Neuronal stem cell (in vitro differentiated cells): ENCODE measurements around the gene ARR3. TPM values are rescaled to one million over a fixed set of nuclear protein-coding genes. Genes with fewer than 3 reads are reported as not detected.

Source experiments
- DNase-seq: peaks from one replicate; pipeline ENCODE4 v3.0.0-alpha.2; 2013; ENCODE audit warnings: low spot score
- H2AFZ ChIP-seq: one replicate; pipeline ENCODE4 v1.6.1; 2013; ENCODE audit warnings: mild to moderate bottlenecking, low read length, inconsistent platforms
- H2AK5ac ChIP-seq: 2 replicates; pipeline ENCODE4 v1.6.1; 2013; ENCODE audit warnings: low read depth, mild to moderate bottlenecking, inconsistent platforms, low read length, moderate library complexity, mixed read lengths
- H2BK120ac ChIP-seq: 2 replicates; pipeline ENCODE4 v1.6.1; 2013; ENCODE audit warnings: low read depth, mild to moderate bottlenecking, inconsistent platforms, low read length, moderate library complexity, mixed read lengths
- H2BK12ac ChIP-seq: one replicate; pipeline ENCODE4 v1.6.1; 2013; ENCODE audit warnings: low read length, inconsistent platforms
- H2BK15ac ChIP-seq: 2 replicates; pipeline ENCODE4 v1.6.1; 2013; ENCODE audit warnings: mild to moderate bottlenecking, low read length, inconsistent platforms, mixed read lengths
- H2BK5ac ChIP-seq: one replicate; pipeline ENCODE4 v1.6.1; 2013; ENCODE audit warnings: inconsistent platforms, mild to moderate bottlenecking, low read length, moderate library complexity
- H3K14ac ChIP-seq: one replicate; pipeline ENCODE4 v1.6.1; 2013; ENCODE audit warnings: low read length, inconsistent platforms
- H3K18ac ChIP-seq: 2 replicates; pipeline ENCODE4 v1.6.1; 2013; ENCODE audit warnings: low read length, inconsistent platforms
- H3K23ac ChIP-seq: 2 replicates; pipeline ENCODE4 v1.6.1; 2013; ENCODE audit warnings: low read depth, mild to moderate bottlenecking, mixed read lengths, low read length, inconsistent platforms; ENCODE audit not compliant: poor library complexity
- H3K27ac ChIP-seq: replicated peaks from 3 replicates; pipeline ENCODE4 v1.5.1; 2013; ENCODE audit warnings: low read length, inconsistent platforms
- H3K27me3 ChIP-seq, 3 experiments: 2 replicates each; pipeline ENCODE4 v1.6.1; 2013; ENCODE audit warnings: low read length in 3 of 3, mild to moderate bottlenecking in 2 of 3, inconsistent platforms in 1 of 3, low read depth in 1 of 3, mixed read lengths in 1 of 3, moderate library complexity in 1 of 3; ENCODE audit not compliant: control insufficient read depth in 3 of 3, insufficient read depth in 3 of 3
- H3K36me3 ChIP-seq, 2 donors: replicated peaks in 1 of 2; 2 replicates each; pipeline ENCODE4 v1.6.1; 2013; ENCODE audit warnings: low read length in 2 of 2; ENCODE audit not compliant: control insufficient read depth in 2 of 2, insufficient read depth in 2 of 2
- H3K4ac ChIP-seq: 2 replicates; pipeline ENCODE4 v1.6.1; 2013; ENCODE audit warnings: inconsistent platforms, mild to moderate bottlenecking, low read length, moderate library complexity
- H3K4me1 ChIP-seq, 2 donors: 1 replicate in 1 of 2; 2 replicates in 1 of 2; pipeline ENCODE4 v1.6.1; 2013; ENCODE audit warnings: low read length in 2 of 2, low read depth in 1 of 2; ENCODE audit not compliant: control insufficient read depth in 2 of 2, insufficient read depth in 1 of 2
- H3K4me2 ChIP-seq: one replicate; pipeline ENCODE4 v1.6.1; 2013; ENCODE audit warnings: mild to moderate bottlenecking, low read length, inconsistent platforms; ENCODE audit not compliant: insufficient read depth, poor library complexity, severe bottlenecking
- H3K4me3 ChIP-seq, 2 donors: 2 replicates each; pipeline ENCODE4 v1.5.1; 2013; ENCODE audit warnings: low read length in 2 of 2, mild to moderate bottlenecking in 2 of 2, inconsistent platforms in 1 of 2, moderate library complexity in 1 of 2
- H3K79me1 ChIP-seq: one replicate; pipeline ENCODE4 v1.6.1; 2013; ENCODE audit warnings: low read depth, mild to moderate bottlenecking, inconsistent platforms, low read length, moderate library complexity
- H3K9ac ChIP-seq: one replicate; pipeline ENCODE4 v1.6.1; 2013; ENCODE audit warnings: mild to moderate bottlenecking, low read depth, low read length, inconsistent platforms; ENCODE audit not compliant: poor library complexity
- H3K9me3 ChIP-seq, 2 donors: replicated peaks in 1 of 2; 2 replicates each; pipeline versions ENCODE3 to v1.6.1; 2013; ENCODE audit warnings: low read length in 2 of 2, mild to moderate bottlenecking in 2 of 2, inconsistent platforms in 1 of 2, low read depth in 1 of 2, mixed read lengths in 1 of 2, moderate library complexity in 1 of 2; ENCODE audit not compliant: control insufficient read depth in 2 of 2, insufficient read depth in 1 of 2
- H4K8ac ChIP-seq: one replicate; pipeline ENCODE4 v1.6.1; 2013; ENCODE audit warnings: low read depth, mild to moderate bottlenecking, inconsistent platforms, low read length, moderate library complexity
- H4K91ac ChIP-seq: one replicate; pipeline ENCODE4 v1.6.1; 2013; ENCODE audit warnings: low read length, low read depth, mild to moderate bottlenecking, inconsistent platforms; ENCODE audit not compliant: poor library complexity
- WGBS, 2 donors: extraction: QIAGEN DNeasy Blood & Tissue Kit; methylation state at CpG; one replicate each; pipeline ENCODE4 v1.1.7; 2013; ENCODE audit warnings: missing lambda C conversion rate in 2 of 2, mixed read lengths in 1 of 2; ENCODE audit not compliant: insufficient read length in 2 of 2, insufficient replicate concordance in 1 of 2; ENCODE audit errors: extremely low coverage in 2 of 2; 5-methylcytosine and 5-hydroxymethylcytosine counted together
- polyA plus RNA-seq, 2 experiments: library from polyadenylated mRNA; stranded (reverse); fragments of 200-250 nt; gene quantifications; one replicate each; pipeline ENCODE4 v1.2.3, GENCODE V29; 2013

Gene ARR3
- not detected for polyA plus RNA-seq (2013, experiment 1 of 2)
- polyA plus RNA-seq (2013, experiment 2 of 2) = not detected

DNA sequence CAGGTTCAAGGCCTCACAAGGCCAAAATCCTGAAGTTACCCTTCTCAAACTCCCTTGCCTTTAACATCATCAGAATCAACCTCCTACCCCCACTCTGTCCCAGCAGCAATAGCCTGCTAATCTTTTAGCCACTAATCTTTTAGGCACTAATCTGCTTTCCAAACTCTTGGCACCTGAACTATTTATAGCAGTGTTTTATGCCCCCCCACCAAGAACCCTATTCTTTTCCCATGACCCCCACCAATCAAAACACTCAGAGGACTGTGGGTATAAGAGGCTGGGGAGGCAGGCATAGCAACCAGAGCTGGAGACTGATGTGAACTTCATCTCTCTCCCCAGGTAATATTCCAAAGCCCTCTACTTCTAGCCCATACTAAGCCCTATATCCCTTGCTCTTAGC, at the start of gene ARR3:
Gene ARR3 (plus strand): TSS at position 301 of the 400 bp plus-strand sequence. CDS start 1,052 bp downstream, outside the sequence.
- no peak within 1 kb of the TSS for H2BK15ac ChIP-seq
- DNase-seq = no peak
- no peak within 1 kb of the TSS for H3K18ac ChIP-seq
- H3K9ac ChIP-seq = no peak within 1 kb of the TSS
- H3K4ac ChIP-seq = no peak within 1 kb of the TSS
- no peak within 1 kb of the TSS for H3K4me2 ChIP-seq
- H4K8ac ChIP-seq = no peak within 1 kb of the TSS
- no peaks in the 10 kb centered on the region for H3K79me1 ChIP-seq
- no peak within 1 kb of the TSS for H2AK5ac ChIP-seq
- H3K14ac ChIP-seq = no peak within 1 kb of the TSS
- H3K4me3 ChIP-seq = no peak within 1 kb of the TSS
- H3K9me3 ChIP-seq = no peaks in the 10 kb centered on the region
- H3K27ac ChIP-seq = no peak within 1 kb of the TSS
- H3K4me1 ChIP-seq = no peaks in the 10 kb centered on the region
- no peak within 1 kb of the TSS for H2AFZ ChIP-seq
- no peak within 1 kb of the TSS for H2BK12ac ChIP-seq
- H3K23ac ChIP-seq = no peak within 1 kb of the TSS
- H2BK5ac ChIP-seq = no peak within 1 kb of the TSS
- H4K91ac ChIP-seq = no peak within 1 kb of the TSS
- no peak within 1 kb of the TSS for H2BK120ac ChIP-seq
- H3K27me3 ChIP-seq = no peaks in the 10 kb centered on the region
- no peaks in the 10 kb centered on the region for H3K36me3 ChIP-seq

GRCh38 chrX:70219938-70220764, 48.0 kb upstream of the ARR3 start:
- Histone ChIP-seq H3K4me1 (no peaks in the 10 kb centered on the region), H3K79me1 (no peaks in the 10 kb centered on the region), H3K23ac (no peak overlapping the region), H4K8ac (no peak overlapping the region), H2BK15ac (no peak overlapping the region), H4K91ac (no peak overlapping the region), H2BK12ac (no peak overlapping the region), H2AK5ac (no peak overlapping the region), H3K27me3 (no peaks in the 10 kb centered on the region), H3K4ac (no peak overlapping the region), H3K4me2 (no peak overlapping the region), H2BK120ac (no peak overlapping the region), H2BK5ac (no peak overlapping the region), H3K18ac (no peak overlapping the region), H2AFZ (no peak overlapping the region), H3K27ac (no peak overlapping the region), H3K9ac (no peak overlapping the region), H3K36me3 (no peaks in the 10 kb centered on the region), H3K14ac (no peak overlapping the region), H3K4me3 (no peak overlapping the region), H3K9me3 (no peaks in the 10 kb centered on the region)
- no peak for DNase-seq
- no CpG with 5 or more reads among the region's 5 CpGs for WGBS, 2 donors

DNA sequence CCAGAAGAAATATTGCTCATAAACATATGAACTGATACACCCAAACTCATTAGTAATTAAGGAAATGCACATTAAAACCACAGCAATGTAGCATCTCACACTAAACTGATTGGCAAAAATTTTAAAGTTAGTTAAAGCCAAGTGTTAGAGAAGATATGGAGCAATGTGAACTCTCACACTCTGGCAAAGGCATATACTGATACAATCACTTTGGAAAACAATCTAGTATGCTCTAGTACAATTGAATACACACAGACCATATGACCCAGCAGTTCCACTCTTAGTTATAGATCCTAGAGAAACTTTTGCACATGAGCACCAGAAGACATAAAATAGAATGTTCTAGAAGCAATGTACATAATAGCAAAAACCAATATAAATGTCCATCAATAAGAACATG, 42.1 kb upstream of the ARR3 start:
- no peak overlapping the region for H2BK12ac ChIP-seq
- H3K79me1 ChIP-seq = no peaks in the 10 kb centered on the region
- H3K4me1 ChIP-seq = no peaks in the 10 kb centered on the region
- no peak overlapping the region for H3K4ac ChIP-seq
- no peak overlapping the region for H3K27ac ChIP-seq
- H3K18ac ChIP-seq = no peak overlapping the region
- H3K14ac ChIP-seq = no peak overlapping the region
- H2AFZ ChIP-seq = no peak overlapping the region
- no peaks in the 10 kb centered on the region for H3K36me3 ChIP-seq
- H3K9me3 ChIP-seq = no peaks in the 10 kb centered on the region
- no peak overlapping the region for H4K91ac ChIP-seq
- H2BK5ac ChIP-seq = no peak overlapping the region
- H2BK120ac ChIP-seq = no peak overlapping the region
- H2AK5ac ChIP-seq = no peak overlapping the region
- no peak overlapping the region for H3K4me2 ChIP-seq
- no peak overlapping the region for H2BK15ac ChIP-seq
- H3K23ac ChIP-seq = no peak overlapping the region
- H3K4me3 ChIP-seq = no peak overlapping the region
- H4K8ac ChIP-seq = no peak overlapping the region
- H3K9ac ChIP-seq = no peak overlapping the region
- H3K27me3 ChIP-seq = no peaks in the 10 kb centered on the region
- DNase-seq = no peak

DNA sequence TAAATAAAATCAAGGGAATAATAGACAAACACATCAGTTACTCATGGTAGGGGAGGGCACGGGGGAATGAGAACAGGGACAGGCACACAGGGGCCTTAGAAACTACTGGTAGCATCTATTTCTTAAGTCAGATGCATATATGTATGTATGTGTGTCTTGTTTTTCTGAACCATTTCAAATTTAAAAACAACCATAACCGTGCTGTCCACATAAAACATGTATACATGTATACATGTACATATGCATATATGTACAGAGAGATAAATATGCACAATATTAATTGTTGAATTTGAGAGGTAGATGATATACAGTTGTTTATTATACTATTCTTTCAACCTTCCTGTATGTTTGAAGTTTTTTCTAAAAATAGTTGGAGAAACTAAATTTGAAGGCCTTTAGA, 41.4 kb upstream of the ARR3 start:
- Histone ChIP-seq H2AFZ (no peak overlapping the region), H2BK12ac (no peak overlapping the region), H3K4ac (no peak overlapping the region), H3K79me1 (no peaks in the 10 kb centered on the region), H4K8ac (no peak overlapping the region), H3K27me3 (peaks cover 0 to 1% (median 0%) of the 10 kb centered on the region in 3 experiments), H3K4me1 (no peaks in the 10 kb centered on the region), H3K9ac (no peak overlapping the region), H3K4me2 (no peak overlapping the region), H3K18ac (no peak overlapping the region), H2BK15ac (no peak overlapping the region), H3K23ac (no peak overlapping the region), H3K9me3 (no peaks in the 10 kb centered on the region), H2BK5ac (no peak overlapping the region), H3K36me3 (no peaks in the 10 kb centered on the region), H2AK5ac (no peak overlapping the region), H3K4me3 (no peak overlapping the region), H4K91ac (no peak overlapping the region), H3K27ac (no peak overlapping the region), H3K14ac (no peak overlapping the region), H2BK120ac (no peak overlapping the region)
- no peak for DNase-seq
- no CpG with 5 or more reads among the region's 2 CpGs for WGBS, 2 donors
